Suprapubic skin (tissue), 4 donors: ENCODE data around the gene KRT77.

Experiments used
- EP300 ChIP-seq: sonication (generic); formaldehyde crosslinking; IDR thresholded peaks from one replicate; pipeline ENCODE4 v1.6.1; 2017; ENCODE audit warnings: antibody characterized with exemption
- POLR2A ChIP-seq, 2 donors: fragments of 450-650 bp; IDR thresholded peaks; one replicate each; pipeline ENCODE4 v1.6.1; 2017; ENCODE audit warnings: antibody characterized with exemption in 2 of 2, mild to moderate bottlenecking in 2 of 2, moderate library complexity in 2 of 2
- POLR2AphosphoS5 ChIP-seq, 3 donors: sonication (generic); formaldehyde crosslinking; IDR thresholded peaks; one replicate each; pipeline ENCODE4 v1.6.1; 2017; ENCODE audit warnings: antibody characterized with exemption in 3 of 3
- TF ChIP-seq, protein P1 (sequence below), 2 donors: fragments of 200-600 bp in 1 of 2; fragments of 450-650 bp in 1 of 2; sonication (generic) in 1 of 2; IDR thresholded peaks; one replicate each; pipeline ENCODE4 v1.5.1; 2016 to 2019; ENCODE audit warnings: antibody characterized with exemption in 2 of 2, mild to moderate bottlenecking in 1 of 2, moderate library complexity in 1 of 2

DNA sequence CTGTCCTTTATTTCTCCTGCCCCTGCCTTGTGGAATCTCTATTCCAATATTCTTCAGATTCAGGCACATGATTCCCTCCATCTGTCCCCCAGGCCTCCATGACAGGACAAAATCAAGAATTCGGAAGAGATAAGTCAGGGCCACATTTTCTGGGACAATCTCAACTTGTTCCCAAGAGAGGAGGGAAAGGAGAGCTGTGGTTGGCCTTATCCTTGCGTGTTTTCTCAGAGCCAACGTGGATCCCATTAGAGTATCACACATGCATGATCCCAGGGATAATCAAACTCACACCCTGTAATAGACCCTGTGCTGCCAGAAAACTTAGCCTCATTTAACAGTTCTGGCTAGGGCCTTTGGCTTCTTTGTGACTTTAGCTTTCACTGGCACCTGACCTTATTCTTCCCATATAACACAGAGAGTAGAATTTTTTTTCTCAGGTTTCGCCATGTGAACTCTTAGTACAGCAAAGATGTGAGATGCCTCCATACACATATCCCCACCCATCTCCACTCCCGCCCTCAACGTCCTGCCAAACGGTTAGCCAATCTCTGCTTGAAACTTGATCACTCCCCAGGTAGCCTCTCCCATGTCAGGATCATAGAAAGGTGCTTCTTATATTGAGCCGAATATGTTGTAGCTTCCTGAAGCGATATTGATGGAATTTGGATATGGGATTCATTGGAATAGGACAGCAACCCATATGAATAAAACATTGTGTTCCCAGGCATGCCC, 16.4 kb downstream of the KRT77 start:
- TF ChIP-seq, protein P1, sequence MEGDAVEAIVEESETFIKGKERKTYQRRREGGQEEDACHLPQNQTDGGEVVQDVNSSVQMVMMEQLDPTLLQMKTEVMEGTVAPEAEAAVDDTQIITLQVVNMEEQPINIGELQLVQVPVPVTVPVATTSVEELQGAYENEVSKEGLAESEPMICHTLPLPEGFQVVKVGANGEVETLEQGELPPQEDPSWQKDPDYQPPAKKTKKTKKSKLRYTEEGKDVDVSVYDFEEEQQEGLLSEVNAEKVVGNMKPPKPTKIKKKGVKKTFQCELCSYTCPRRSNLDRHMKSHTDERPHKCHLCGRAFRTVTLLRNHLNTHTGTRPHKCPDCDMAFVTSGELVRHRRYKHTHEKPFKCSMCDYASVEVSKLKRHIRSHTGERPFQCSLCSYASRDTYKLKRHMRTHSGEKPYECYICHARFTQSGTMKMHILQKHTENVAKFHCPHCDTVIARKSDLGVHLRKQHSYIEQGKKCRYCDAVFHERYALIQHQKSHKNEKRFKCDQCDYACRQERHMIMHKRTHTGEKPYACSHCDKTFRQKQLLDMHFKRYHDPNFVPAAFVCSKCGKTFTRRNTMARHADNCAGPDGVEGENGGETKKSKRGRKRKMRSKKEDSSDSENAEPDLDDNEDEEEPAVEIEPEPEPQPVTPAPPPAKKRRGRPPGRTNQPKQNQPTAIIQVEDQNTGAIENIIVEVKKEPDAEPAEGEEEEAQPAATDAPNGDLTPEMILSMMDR (IDR thresholded peaks at IDR 0.05), result no peak
- no peak for TF ChIP-seq POLR2AphosphoS5 (IDR thresholded peaks at IDR 0.05)
- TF ChIP-seq EP300, result no peak
- TF ChIP-seq POLR2A (IDR thresholded peaks at IDR 0.05), result no peak
